ENCODE measurements around the gene NDUFS1.
A peak's percentile ranks its signal among the peaks of the same experiment; 100 is the strongest.
"Not testable (repeated sequence)": the region's sequence is repeated elsewhere in the genome, so short reads cannot be mapped to it uniquely, and the experiment has no call there.

Gene NDUFS1

DNA sequence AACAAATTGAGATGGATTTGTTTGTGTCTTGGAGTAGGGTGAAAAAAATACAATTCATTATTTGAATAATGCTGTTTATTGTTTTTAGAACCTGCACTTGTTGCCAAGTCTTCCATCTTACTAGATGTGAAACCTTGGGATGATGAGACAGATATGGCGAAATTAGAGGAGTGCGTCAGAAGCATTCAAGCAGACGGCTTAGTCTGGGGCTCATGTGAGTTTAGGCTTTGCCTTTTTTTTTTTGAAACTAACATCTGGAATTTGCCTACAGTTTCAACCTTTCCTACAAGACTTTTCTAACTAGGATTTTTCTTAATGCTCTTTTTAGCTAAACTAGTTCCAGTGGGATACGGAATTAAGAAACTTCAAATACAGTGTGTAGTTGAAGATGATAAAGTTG lies 3.2 kb upstream of the NDUFS1 start:
- not testable (repeated sequence) for DNase-seq (ENCODE audit: low read depth)

DNA sequence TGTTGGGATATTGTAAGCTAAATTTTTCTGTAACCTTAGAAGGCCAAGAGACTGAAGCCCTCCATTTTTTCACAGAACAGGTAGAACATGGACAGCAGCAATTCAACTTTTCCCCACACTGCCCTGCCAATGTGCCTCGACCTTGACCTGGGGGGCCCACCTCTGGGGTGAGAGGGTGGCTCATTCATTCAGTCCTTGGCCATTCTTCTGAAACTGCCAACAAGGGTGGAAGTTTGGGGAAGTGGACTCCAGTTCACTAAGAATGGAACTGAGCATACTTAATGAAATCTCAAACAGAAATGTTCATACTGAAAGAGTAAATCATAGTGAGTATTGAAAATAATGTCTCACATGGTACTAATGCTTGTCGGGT lies 1.5 kb upstream of the NDUFS1 start:
- no peak for DNase-seq (ENCODE audit: low read depth)

DNA sequence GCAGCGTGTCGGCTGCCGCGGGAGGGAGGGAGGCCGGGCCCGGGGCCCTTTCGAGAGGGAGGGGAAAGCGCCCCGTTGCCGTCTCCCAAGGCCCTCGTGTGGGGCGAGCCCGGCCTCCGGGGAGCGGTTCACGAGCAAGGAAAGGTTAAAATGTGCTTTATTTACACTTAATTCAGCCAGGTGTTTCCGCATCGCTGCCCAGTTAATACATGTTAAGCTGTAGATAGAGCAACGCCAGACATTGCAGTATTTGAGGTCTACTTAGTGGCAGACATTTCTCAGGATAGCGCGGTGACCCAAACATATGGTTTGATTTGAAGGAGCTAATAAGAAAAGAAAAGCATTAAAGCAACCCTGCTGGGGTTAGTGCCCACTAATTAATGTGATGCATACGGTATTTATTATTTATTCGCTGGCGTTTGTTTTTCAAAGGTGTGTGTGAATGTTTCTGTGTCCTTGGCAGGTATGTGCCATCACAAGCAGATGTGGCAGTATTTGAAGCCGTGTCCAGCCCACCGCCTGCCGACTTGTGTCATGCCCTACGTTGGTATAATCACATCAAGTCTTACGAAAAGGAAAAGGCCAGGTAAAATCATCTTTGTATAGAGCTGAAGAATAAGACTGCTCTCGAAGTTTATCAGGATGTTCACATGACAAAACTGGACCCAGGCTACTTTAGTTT lies 1.0 kb upstream of the NDUFS1 start:
- DNase-seq (ENCODE audit: low read depth), result peak; percentile 54

DNA sequence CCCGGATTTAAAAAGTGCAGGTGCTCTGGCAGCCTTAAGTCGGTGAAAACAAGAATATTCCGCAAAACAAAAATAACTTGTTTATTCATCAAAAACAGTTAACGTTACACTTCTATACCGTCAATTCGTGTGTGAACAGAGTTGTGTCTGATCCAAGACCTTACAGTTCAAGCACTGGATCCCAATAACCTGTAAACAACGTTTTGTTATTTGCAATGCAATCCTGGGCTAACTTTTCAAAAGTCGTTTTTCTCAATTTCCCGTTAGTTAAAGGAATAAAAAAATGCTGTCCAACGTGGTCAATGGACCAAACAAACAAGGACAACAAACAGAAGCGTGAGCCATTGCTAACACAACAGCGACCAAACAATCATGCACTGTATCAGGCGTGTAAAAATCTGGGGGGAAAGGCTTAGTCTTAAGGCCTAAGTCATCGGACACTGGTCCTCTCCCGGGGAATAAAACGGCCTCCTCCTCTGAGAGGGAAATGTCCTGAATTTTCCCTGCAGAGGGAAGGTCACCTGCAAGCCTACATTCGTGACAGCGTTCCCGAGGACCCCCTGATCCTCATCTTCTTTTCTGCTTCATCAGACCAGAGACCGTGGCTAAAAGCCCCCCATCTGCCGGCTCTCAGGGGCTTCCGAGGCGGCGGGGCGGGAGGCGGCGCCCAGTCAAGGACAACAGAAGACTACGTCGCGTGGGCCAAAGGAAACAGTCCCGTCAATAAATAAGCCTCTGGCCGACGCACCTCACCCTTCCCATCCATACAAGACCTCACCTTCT lies 490 bp downstream of the NDUFS1 start:
- DNase-seq (ENCODE audit: low read depth), result no peak

DNA sequence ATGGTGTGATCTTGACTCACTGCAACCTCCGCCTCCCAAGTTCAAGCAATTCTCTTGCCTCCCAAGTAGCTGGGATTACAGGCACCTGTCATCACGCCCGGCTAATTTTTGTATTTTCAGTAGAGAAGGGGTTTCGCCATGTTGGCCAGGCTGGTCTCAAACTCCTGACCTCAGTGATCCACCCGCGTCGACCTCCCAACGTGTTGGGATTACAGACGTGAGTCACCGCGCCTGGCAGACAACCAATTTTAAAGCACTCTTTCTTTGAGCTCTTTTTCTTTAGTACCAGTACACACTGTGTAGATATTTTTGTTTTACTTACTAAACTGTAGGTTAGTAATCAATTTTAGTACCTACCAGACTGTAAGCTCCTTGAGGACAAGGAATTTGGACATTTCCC lies 2.2 kb downstream of the NDUFS1 start:
- DNase-seq (ENCODE audit: low read depth), result not testable (repeated sequence)

DNA sequence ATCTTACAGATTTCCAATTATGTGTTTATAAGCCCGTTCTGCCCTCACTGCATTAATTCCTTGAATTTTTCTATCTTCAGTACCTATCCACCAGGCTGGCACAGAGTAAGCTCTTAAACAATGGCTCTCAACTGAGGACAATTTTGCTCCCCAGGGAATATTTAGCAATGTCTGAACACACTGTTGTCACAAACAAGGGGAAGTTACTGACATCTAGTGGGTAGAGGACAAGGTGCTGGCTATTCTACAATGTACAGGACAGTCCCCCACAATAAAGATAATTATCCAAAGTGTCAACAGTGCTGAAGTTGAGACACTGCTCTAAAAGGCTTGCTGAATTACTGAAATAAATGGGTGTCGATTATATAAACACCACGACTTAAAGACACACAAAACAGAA lies 5.0 kb downstream of the NDUFS1 start:
- no peak for DNase-seq (ENCODE audit: low read depth)

DNA sequence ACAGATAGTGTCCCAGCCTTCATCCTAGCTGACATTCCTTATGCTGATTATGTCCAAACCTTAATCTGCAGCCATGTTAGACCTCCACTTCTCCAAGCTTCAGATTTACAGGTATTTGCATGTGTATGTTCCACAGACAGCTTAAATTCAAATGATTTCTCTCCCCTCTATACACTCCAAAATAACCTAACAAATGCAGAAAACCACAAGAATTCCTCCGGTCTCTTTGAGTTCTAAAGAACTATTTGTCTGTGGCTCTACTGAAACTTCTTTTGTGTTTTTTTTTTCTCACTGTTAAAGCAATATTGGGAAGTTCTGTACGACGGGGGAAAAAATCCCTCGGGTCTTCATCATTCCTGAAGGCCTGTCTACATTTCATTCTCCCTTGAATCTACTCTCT lies 8.6 kb downstream of the NDUFS1 start:
- no peak for DNase-seq (ENCODE audit: low read depth)

DNA sequence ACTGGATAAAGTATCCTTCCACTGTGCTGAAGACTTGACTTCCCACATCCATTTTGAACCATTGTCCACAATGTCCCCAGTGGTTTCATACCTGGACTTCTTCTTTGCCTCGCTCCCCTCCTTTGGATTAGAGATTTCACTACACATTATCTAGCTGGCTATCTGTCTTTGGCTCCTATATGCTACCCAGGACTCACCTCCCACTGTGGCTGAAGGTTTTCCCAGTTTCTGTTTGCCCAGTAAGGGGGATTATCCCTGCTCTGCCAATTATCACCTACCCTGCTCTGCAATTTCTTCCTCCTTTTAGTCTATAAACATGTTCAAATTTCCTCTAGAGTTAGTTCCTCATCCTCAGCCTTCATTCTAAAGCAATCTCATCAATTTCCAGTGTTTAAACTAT lies 9.1 kb downstream of the NDUFS1 start:
- no peak for DNase-seq (ENCODE audit: low read depth)

DNA sequence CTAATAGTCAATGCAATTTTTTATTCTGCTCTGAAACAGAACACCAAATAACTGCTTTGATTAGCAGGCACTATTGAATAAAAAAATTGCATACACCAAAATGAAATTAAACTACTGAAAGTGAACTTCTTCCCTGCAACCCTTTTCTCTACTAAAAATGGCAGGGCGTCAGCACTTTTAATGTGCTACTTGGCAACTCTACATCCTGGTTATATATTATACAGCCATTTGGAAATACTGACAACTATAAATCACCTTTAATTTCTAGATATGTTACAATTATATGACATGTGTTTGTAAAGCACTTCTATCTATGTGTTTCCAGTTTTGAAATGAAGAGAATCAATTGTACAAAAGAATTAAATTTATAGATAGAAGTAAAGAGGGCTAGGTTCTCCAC lies 9.9 kb downstream of the NDUFS1 start:
- no peak for DNase-seq (ENCODE audit: low read depth)

DNA sequence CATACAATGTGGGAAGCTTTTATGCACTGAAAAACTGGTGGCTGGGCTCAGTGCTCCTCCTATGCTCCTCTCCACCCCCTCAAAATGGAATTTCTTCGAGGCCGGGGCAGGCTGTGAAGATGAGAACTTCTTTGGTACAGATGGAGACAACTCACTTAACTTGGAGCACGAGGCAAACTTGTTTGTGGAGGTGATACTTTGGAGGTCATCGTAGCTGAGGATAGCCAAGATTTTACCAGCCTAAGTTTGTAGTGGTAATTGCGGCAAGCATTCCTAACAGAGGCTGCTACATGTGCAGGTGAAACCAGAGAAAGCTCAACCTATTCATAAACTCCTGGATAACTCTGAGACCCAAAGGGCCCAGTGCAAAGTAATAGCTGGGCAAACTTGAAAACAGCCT lies 13.6 kb downstream of the NDUFS1 start:
- no peak for DNase-seq (ENCODE audit: low read depth)

DNA sequence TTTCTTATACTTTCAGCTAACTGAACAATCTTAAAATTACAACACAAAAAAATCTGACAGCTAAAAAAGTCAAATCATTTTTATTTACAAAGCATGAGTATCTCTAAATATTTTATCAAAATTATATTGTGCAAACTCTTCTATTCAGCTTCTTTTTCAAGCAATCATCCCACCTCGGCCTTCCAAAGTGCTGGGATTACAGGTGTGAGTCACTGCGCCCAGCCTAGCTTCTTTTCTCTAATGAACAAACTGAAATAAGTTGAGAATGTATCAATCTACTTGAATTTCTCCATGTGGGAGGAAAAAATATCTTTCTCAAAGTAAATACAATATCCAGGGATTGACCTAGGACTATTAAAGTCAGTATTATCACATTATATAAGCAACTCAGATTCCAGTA lies 14.9 kb downstream of the NDUFS1 start:
- DNase-seq (ENCODE audit: low read depth), result no peak

DNA sequence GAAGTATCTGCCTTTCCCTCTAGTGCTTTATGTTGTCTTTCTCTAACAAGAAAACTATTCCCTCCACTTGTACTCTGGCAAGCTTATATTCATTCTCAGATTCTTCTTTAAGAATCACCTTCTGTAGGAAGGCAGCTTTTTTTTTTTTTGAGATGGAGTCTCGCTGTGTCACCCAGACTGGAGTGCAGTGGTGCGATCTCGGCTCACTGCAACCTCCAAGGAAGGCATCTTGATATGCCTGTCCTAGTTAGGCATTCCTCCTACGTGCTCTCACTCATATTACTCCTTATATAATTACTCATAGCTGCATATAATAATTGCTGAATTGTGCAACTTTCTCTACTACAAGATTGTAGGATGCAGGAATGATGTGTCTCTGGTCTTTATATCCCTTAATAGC lies 15.8 kb downstream of the NDUFS1 start:
- no peak for DNase-seq (ENCODE audit: low read depth)

DNA sequence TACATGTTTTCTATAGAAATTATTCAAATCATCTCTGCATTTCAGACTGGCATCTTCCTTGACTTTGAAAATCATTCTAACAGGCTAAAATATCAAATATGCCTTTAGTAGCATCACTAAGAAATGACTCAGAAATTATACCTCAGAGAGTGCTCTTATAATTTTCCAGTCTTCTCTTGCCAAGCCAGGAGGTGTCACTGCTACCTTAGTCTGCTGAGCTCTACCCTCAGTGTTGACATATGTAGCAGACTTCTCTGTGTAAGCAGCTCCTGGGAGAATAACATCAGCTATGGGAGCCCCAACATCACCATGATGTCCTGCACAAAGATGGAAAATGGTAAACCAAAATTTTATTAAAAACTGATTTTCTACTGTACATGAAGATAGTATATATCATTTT lies 31.6 kb downstream of the NDUFS1 start:
- DNase-seq (ENCODE audit: low read depth), result no peak

DNA sequence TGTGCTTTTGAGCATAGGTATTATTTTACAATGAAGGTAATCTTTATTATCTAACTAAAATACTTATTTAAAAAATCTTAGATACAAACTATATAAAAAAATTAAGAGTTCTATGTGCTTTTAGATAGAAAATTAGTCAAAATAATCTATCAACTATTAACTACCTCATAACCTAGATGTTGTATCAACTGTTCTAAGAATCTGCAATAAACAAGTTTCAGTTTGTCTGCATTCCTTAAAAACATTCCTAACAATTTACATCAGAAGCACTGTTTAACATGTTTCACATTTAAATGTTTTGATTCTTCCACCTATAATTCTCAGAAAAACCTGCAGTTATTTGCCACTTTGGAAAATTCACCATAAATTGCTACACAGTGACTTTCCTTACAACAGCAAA lies 33.3 kb downstream of the NDUFS1 start:
- no peak for DNase-seq (ENCODE audit: low read depth)

DNA sequence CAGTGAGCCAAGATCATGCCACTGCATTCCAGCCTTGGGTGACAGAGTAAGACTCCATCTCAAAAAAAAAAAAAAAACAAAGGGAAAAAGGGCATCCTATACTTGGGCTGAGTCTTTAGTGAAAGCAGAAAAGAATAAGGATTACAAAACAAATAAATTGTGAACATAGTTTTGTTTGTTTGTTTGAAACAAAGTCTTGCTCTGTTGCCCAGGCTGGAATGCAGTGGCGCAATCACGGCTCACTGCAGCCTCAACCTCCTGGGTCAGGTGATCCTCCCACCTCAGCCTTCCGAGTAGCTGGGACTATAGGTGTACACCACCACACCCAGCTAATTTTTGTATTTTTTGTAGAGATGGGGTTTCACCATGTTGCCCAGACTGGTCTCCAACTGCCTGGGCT lies 36.7 kb downstream of the NDUFS1 start:
- DNase-seq (ENCODE audit: low read depth), result not testable (repeated sequence)

DNA sequence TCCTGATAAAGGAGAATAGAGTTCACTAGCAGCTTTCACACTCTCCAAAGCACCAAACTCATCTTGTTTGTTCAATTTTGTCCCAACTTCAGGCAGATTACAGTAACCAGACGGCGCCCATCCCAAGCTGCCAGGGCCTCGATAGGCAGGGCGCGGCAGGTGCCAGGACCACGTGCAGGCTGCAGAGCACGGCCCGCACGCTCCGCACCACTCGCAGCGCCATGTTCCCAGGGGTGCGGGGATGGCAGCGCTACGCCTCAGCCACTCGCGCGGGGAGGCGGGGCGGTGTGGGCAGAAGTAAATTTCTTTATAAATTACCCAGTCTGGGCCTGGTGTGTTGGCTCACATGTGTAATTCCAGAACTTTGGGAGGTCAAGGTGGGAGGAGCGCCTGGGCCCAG lies 43.0 kb downstream of the NDUFS1 start:
- no peak for DNase-seq (ENCODE audit: low read depth)

DNA sequence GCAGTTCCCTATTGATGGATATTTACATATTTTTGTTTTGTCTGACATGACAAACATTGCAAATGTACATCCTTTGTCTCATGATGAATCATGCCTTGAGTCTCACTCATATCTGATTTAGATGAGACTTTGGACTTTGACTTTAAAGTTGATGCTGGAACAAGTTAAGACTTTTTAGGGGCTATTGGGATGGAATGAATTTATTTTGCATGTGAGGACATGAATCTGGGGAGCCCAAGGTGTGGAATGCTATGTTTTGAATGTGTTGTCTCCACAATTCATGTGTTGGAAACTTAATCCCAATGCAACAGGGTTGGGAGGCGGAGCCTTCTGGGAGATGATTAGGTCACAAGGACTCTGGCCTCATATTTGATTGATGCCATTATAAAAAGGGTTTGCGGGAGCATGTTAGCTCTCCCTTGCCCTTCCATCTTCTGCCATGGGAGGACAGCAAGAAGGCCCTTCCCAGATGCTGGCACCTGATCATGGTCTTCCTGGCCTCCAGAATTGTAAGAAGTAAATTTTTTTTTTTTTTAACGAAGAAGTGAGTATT lies 44.1 kb downstream of the NDUFS1 start:
- no peak for DNase-seq (ENCODE audit: low read depth)

DNA sequence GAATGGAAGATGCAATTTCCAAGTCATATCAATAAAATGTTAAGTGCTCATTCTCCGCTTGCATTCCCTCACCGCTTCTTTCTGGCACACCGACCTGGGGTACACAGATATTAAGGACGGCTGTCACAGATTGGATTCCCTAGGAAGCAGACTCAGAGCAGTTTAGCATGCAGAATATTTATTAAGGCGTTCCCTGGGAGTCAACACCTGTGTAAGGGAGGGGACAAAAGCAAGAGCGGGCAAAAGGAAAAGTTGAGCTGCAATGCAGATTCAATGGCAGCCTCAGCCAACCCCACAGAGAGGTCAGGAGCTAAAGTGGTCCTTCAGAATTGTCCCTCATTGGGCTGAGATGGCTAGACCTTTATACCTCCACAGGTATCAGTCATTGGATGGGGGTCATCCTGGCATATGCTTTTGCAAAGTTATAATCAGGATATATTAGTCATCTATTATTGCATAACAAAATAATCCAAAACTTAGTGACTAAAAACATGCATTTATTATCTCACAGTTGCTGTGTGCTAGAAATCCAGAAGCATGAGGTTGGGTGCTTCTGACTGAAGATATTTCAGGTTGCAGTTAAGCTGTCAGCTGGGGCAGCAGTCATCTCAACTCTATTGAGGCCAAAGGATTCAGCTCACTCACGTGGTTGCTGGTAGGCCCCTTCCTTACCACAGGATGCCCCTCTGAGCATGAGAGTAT lies 46.2 kb downstream of the NDUFS1 start:
- no peak for DNase-seq (ENCODE audit: low read depth)

DNA sequence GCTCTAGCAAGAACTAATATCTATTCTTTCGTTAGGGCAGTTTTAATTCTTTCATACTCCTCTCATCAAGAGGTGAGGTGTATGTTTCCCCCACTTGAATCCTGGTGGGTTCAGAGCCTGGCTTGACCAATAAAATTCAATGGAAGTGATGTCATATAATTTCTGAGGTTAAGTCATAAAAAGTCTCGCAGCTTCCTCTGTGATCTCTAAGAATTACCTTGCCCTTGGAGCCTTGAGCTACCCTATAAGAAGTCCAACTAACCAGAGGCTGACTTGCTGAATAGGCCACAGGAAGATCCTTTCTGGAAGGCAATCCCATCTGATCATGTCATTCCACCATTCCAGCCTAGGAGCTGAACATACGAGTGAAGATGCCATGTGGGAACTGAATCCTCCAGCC lies 47.1 kb downstream of the NDUFS1 start:
- no peak for DNase-seq (ENCODE audit: low read depth)

DNA sequence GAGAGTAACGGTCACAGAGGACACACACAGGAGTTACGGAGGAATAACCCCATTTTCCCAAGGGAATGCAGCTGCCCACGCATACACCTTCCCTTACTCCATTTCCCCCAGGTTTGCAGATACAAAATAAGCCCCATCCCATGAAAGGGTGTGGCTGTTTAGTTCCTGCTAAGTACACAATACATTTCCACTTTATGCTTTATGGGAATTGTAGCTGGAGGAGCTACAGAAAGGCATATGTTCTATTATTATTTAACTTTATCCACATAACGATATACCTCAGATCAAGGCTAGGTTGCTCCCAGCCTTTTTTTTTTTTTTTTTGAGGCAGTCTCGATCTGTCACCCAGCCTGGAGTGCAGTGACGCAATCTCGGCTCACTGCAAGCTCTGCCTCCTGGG lies 50.5 kb downstream of the NDUFS1 start:
- DNase-seq (ENCODE audit: low read depth), result no peak

DNA sequence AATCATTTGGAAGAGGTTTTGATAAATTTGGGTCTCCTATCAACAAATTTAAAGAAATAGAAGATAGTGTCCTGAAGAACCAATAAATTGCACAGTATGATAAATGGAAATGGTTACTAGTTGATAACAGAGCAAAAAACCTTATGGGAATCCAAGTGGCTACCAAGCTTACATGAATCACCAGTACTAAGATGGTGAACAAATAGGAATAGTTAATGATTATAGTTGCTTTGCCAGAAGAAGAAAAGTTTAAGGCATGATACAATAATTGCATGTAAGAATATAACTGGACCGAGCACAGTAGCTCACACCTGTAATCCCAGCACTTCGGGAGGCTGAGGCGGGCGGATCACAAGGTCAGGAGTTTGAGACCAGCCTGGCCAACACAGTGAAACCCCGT lies 53.7 kb downstream of the NDUFS1 start:
- no peak for DNase-seq (ENCODE audit: low read depth)

DNA sequence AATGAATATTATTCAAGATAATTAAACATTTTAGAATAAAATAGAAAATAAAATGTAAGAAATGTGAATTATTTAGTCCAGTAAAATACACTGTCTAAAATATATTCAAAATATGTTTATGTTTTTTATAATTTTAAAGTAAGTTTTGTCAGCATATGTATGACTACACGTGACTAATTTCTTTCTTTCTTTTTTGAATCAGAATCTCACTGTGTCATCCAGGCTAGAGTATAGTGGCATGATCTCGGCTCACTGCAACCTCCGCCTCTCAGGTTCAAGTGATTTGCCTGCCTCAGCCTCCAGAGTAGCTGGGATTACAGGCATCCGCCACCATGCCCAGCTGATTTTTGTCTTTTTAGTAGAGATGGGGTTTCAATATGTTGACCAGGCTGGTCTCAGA lies 54.2 kb downstream of the NDUFS1 start:
- no peak for DNase-seq (ENCODE audit: low read depth)

DNA sequence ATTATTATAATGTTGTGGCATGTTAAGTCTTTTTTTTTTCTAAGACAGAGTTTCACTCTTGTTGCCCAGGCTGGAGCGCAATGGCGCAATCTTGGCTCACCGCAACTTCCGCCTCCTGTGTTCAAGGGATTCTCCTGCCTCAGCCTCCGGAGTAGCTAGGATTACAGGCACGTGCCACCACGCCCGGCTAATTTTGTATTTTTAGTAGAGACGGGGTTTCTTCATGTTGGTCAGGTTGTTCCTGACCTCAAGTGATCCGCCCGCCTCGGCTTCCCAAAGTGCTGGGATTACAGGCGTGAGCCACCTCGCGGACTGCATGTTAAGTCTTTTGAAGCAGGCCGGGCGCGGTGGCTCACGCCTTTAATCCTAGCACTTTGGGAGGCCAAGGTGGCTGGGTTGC lies 60.4 kb downstream of the NDUFS1 start:
- DNase-seq (ENCODE audit: low read depth), result not testable (repeated sequence)
